Measurements from ENCODE around the gene SYT2. TPM values are rescaled to one million over a fixed set of nuclear protein-coding genes. Genes with fewer than 3 reads are reported as not detected.

The SYT2 gene
- total and polyA plus RNA-seq, 8 donors: under 0.01 to 0.03 (median 0.03) TPM; not detected in 4

Other genes with a start within 250 kb of the SYT2 start
- gene KDM5B, start 98.0 kb upstream of the SYT2 start, total RNA-seq: 10 to 100 TPM; 18.2 to 47.0 (median 25.1) TPM
- gene KDM5B, start 98.0 kb upstream of the SYT2 start, polyA plus RNA-seq: 10 to 100 TPM in 1 of 2 donors, 1 to 10 TPM in 1; 7.3 to 10.5 TPM
- gene PCAT6, start 100.5 kb upstream of the SYT2 start, total RNA-seq: 1 to 10 TPM in 1 of 6 donors, under 1 TPM in 5; 0.31 to 1.2 (median 0.66) TPM
- gene PCAT6, start 100.5 kb upstream of the SYT2 start, polyA plus RNA-seq: 1 to 10 TPM; 1.7 to 2.5 TPM
- 1 to 10 TPM; 1.7 to 3.9 (median 2.5) TPM for gene RABIF, start 178.7 kb upstream of the SYT2 start, total RNA-seq
- 1 to 10 TPM; 2.2 to 3.1 TPM for gene RABIF, start 178.7 kb upstream of the SYT2 start, polyA plus RNA-seq
- 10 to 100 TPM; 10.2 to 17.8 (median 11.7) TPM for gene KLHL12, start 216.8 kb upstream of the SYT2 start, total RNA-seq
- 10 to 100 TPM in 1 of 2 donors, 1 to 10 TPM in 1; 8.2 to 13.4 TPM for gene KLHL12, start 216.8 kb upstream of the SYT2 start, polyA plus RNA-seq
- gene ADIPOR1, start 247.9 kb upstream of the SYT2 start, total RNA-seq: 10 to 100 TPM; 34.2 to 52.2 (median 49.5) TPM
- 10 to 100 TPM; 27.9 to 45.6 TPM for gene ADIPOR1, start 247.9 kb upstream of the SYT2 start, polyA plus RNA-seq